LoVo (cell line): ENCODE data around the gene CEACAM5.
"Not testable (repeated sequence)": the region's sequence is repeated elsewhere in the genome, so short reads cannot be mapped to it uniquely, and the experiment has no call there.

Experiments used
- DNase-seq: peaks from one replicate; pipeline ENCODE4 v3.0.0-alpha.2; 2016; ENCODE audit warnings: low spot score

CEACAM5 gene

DNA sequence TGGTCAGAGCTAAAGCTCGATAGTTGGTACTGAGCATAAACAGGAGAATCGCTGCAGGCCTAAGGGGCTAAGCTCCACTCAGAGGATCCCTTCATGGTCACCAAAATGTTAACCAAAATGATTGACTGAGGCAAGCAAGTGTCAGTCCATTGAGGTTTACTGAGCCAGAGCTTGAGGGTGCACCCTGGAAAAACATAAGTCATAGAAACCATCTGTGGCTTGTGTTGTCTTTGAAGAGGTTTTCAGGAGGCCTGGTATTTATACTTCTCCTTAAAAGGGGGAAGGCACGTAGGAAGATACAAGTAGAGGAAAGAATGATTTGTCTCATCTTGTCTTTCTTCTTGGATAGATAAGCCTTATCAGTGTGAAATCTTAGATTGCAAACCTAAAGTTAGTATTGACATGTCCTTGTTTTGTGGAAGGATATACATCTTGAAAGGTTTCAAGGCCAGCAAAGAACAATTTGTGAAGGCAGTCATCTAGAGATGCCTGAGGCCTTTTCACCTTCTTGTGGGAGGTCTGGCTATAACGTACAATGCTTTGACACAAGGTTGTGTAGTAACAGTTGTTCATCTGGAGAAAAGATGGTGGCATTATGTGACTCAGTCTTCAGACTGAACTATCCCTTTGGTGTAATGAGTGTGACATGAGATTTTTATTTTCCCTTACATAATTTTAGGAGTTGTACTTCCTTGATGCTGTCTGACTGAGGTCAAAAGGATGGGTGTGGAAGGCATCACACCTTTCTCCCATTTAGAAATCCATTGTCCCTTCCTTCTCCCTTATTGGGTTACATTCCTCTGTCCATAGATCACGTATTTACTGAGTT, 32.2 kb downstream of the CEACAM5 start:
- peak; percentile 81 for DNase-seq

DNA sequence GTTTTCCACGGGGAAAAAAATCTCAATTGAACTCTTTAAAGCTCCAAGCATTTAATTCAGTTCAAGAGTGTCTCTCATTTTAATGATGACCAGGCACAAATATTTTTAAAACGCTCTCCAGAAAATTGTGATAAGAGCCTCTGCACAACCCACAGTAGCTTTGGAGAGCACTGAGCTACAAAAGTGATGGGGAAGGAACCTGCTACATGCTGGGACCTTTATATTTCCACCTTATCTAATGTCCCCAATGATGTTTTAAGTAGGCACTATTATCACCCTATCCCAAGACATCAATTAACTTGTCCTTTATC, 32.8 kb downstream of the CEACAM5 start:
- no peak for DNase-seq

DNA sequence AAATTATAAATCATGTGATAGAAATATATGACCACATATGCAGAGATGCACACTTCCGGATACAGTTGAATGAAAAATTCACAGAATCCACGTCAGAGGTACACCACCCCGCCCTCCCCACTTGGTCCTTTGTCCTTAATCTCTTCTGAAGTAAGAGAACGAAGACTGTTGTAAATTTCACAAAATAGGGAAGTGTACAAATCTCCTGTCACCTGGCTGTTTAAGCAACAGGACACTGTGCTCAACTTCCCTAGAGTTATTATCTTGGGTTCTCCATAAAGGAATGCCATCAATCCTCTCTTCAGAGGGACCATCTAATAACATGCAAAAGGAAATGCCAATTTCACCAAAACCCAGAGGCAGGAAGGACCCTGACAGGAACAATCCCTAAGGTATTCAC, 36.4 kb downstream of the CEACAM5 start:
- no peak for DNase-seq

DNA sequence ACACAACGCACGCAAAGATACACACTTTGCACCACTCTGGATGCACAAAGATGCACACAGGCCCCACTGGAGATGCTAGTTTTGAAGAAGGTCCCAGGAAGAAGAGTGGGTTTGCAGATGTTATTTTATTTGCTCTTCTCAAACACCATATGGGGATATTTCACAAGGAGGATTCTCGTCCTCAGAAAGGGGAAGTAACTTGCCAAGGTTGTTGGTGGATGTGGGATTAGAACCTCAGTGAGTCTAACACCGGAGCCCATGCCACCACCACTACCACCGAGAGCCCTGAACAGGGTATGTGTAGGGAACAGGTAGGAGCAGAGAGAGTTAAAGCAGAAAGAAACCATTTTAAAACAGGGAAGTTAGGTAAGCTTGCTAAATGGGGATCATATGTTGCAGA, 37.3 kb downstream of the CEACAM5 start:
- no peak for DNase-seq

DNA sequence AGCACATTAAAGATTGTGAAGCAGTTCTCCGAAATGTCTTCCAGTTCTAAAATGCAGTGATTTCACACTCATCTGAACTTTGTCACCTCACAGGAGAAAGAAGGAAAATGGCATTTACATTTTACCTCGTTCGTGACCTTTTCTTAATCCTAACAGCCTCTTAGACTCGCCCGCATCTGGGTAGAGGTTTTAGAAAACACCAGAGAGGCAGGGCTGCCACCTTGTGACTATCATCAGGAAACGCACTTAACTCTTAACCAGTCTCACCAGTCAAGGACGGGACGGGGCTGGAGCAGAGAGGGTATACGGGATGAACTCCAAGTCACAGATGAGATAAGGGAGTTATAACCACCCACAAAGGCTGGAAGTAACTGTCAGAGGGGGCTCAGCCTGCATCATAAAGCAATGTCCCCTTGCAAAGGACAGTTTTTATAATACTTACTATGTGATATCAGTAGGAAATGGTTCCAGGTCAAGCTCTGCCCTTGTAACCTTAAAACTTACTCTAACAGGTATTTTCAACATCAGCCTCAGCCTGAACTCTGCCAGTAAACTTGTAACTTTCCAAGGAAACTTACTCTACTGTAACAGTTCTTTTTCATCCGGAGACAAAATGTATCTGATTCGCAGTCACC, 38.3 kb downstream of the CEACAM5 start:
- peak; percentile 86 for DNase-seq

DNA sequence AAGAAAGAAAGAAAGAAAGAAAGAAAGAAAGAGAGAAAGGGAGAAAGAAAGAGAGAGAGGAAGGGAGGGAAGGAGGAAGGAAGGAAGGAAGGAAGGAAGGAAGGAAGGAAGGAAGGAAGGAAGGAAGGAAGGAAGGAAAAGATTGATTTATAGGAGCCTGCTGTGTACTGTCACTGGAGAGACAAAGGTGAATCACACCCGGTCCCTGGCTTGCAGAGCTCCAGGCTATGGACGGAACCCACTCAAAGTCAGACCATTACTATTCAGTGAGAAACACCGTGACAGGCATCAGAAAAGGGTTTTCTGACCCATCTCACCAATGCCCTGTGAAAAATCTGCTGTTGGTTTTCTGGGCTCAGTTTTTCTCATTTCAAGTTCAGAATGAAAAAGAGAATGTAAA, 39.6 kb downstream of the CEACAM5 start:
- no peak for DNase-seq

DNA sequence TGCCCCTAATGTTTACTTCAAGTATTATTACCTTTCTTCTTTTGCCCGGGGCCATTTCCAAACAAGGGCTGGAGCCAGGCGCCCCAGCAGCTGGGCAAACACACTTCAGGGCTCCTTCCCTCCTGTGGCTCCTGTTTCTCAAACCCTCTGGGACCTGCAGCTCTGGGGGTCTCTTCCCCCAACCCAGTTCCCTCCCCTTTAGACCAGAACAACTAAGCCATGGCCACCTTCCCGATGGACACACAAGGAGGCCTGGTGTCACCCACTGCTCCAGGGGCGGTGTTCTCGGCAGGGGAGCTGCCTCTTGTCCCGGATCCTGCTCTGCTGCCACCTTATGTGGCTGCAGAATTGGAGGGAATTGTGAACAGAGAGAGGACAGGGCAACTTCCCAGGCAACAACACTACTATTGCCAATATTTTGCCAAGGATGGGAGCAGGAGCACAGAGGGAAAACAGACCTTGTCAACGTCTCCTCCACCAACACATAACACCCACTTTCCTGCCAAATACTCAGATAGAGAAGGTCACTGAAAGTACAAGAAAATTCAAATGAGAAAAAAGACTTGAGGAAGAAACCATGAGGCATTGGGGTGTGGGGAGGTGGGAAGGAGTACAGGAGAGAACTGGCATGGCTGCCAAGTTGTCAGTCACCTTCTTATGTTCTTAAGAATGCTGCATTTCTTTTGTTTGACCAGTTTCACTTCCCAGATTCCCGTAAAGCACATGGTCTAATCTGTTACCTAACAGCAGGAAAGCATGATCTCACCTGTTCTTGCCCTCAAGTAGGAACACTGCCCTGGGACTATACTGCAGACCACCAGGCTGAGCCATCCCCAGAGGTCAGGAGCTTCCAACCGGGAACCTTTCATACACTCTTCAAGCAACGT, 42.1 kb downstream of the CEACAM5 start:
- DNase-seq = not testable (repeated sequence)

DNA sequence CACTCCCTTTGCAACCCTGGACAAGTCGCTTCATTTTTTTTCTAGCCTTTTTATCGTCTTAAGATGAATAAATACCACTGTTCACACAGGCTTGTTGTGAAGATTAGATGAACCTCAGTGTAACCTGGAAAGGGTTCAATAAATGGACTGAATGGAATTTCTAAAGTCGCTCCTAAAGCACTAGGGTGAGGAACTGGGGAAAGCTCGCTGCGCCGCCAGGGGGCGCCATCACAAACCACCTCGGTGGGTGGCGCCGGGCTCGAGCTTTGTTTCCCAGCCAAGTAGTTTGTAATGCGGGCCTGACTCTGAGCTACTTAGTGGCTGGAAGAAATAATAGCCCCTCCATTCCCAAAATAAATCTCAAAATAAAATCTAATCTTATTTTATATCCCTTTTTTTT, 44.7 kb downstream of the CEACAM5 start:
- DNase-seq = peak; percentile 68

DNA sequence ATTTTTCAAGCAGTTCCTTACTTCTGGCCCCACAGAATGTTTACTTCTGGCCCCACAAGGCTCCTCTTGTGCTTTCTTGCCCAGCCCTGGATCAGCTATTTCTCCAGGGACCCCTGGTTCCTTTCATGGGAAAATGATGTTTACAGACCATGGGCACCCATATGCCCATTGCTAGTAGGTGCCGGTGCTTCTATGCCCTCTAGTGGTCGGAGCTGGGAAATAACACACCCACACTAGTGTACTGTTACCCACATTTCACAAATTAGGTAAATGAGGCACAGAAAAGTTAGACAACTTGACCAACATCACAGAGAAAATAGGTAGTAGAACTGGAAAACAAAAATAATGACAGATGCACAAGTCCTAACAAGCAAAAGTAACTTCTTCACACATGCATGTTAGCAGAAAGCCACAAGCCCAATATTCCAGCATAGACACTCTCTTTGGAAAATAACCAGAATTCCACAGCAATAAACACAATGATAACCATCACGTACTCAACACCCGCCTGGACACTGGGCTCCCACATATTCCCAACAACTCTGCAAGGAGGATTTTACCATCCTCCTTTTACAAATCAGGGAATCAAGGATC, 45.6 kb downstream of the CEACAM5 start:
- DNase-seq = peak; percentile 64

DNA sequence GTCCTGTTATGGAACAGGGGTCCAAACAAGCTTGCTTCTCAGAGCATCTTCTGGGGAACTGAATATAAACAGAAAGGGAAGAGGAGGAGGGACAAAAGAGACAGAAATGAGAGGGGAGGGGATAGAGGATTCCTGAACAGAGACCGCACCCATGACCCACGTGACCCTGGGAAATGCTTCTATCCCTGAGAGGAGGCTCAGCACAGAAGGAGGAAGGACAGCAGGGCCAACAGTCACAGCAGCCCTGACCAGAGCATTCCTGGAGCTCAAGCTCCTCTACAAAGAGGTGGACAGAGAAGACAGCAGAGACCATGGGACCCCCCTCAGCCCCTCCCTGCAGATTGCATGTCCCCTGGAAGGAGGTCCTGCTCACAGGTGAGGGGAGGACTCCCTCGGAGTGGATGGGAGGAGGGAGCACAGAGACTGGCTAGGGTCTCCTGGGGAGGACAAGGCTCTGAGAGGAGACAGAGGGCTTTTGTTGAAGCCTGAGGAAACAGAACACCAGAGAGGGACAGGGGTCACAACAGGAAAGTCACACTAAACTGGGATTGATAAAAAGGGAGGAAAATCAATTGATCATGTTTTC, 47.0 kb downstream of the CEACAM5 start, which contains the start of gene CEACAM6:
Gene CEACAM6 (plus strand): TSS at position 203 of the 586 bp plus-strand sequence. CDS start 109 bp downstream, at position 312.
- peak; percentile 58 for DNase-seq

DNA sequence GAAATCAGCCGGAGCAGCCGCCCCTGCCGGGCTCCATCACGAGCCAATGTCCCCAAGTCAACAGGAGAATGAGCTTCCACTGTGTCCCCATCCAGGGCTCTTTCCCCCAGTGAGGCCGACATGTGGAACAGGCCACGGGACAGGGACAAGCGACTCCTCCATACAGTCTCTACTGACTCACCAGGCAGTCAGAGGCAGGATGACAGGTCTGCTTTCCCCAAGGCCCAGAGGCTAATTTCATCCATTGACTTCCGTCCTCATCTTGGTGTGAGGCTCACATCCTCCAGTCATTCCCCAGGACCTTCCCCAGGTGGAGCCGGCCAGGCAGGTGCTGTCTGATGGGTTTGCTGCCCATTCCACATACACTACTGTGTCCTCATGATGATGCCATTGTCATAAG, 50.4 kb downstream of the CEACAM5 start:
- DNase-seq = no peak

DNA sequence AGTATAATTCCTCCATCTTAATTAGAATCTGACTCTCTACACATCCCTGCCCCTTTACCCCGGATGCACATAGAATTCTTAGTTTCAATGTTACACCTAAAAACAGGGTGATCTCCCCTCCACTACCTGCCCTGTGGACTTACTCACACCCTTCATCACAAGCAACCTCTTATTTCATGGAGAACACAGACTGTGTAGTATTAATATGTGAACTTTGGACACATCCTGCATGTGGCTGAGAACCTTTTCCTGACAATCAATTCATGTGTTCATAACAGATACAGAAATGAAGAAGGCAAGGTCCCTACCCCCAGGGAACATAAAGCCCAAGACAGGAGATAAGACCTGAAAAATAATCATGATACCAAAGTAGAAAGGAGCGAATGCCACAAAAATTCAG, 58.7 kb downstream of the CEACAM5 start:
- no peak for DNase-seq

DNA sequence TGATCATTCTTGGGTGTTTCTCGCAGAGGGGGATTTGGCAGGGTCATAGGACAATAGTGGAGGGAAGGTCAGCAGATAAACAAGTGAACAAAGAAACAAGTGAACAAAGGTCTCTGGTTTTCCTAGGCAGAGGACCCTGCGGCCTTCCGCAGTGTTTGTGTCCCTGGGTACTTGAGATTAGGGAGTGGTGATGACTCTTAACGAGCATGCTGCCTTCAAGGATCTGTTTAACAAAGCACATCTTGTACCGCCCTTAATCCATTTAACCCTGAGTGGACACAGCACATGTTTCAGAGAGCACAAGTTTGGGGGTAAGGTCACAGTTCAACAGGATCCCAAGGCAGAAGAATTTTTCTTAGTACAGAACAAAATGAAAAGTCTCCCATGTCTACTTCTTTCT, 59.7 kb downstream of the CEACAM5 start:
- DNase-seq = not testable (repeated sequence)

DNA sequence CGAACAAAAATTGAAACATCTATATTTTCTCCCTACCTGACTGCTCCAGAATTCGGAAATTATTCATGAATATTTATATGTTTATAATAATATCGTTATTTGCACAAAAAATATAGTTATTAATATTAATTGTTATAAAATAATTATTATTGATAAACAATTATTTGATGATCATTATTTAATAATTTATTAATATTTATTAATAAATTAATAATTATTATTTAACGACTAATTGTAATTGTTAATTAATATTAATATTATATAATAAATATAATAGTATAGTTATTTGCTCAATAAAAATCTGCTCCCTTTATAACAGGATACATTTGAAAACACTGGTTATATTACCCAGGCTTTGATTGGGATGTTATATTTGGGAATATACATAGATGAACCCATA, 61.2 kb downstream of the CEACAM5 start:
- DNase-seq = no peak

DNA sequence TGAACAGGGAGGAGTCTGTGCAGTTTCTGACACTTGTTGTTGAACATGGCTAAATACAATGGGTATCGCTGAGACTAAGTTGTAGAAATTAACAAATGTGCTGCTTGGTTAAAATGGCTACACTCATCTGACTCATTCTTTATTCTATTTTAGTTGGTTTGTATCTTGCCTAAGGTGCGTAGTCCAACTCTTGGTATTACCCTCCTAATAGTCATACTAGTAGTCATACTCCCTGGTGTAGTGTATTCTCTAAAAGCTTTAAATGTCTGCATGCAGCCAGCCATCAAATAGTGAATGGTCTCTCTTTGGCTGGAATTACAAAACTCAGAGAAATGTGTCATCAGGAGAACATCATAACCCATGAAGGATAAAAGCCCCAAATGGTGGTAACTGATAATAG, 63.0 kb downstream of the CEACAM5 start:
- no peak for DNase-seq

DNA sequence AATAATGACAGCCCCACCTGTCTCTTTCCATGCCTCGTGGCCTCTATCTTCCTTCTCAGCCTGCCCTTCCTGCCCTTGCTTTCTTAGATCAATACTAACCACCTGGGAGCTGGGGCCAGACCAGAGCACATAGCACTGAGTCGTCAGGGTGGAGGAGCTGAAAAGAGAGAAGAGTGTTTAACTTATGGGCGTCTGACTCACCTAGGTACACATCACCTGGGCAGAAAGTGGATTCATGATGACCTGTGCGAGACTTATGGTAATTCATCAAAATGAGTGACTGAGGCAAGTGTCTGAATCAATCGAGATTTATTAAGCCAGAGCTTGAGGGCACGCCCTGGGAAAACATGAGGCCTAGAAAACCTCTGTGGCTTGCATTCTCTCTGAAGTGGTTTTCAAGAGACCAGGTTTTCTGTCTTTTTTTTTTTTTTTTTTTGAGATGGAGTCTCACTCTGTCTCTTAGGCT, 66.1 kb downstream of the CEACAM5 start:
- peak; percentile 95 for DNase-seq

DNA sequence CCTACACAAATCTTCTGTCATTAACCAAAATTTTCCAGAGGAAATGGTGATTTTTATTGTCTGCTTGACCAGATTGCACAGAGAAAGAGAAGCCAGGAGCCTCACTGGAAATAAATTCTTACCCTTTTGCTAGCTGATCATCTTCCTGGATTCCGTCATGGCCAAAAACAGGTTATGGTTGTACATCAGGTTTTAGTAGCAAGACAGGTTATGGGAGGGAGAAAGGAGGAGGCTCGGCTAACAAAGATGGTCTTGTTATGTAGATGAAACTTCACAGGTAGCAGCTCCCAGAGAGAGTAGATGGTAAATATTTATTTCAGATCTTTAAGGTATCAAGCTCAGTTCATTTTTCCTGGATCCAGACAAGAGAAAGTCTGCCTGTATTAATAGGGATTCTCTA, 68.3 kb downstream of the CEACAM5 start:
- no peak for DNase-seq
